ENCODE measurements around the gene S100A3. TPM values are rescaled to one million over a fixed set of nuclear protein-coding genes. Genes with fewer than 3 reads are reported as not detected.
"Not testable (repeated sequence)": the region's sequence is repeated elsewhere in the genome, so short reads cannot be mapped to it uniquely, and the experiment has no call there.

S100A3 gene
- total and polyA plus RNA-seq, 4 donors = not detected

GRCh38 chr1:153585006-153585405 is 35.9 kb upstream of the S100A3 start:
- no peak overlapping the region for H3K4me3 ChIP-seq (ENCODE audit: low read depth in 1 of 3, low read length in 3 of 3)
- 84% methylated on average over 1 of the region's 1 CpG for WGBS
- no peak for DNase-seq (ENCODE audit: low spot score)
- no peaks in the 10 kb centered on the region for H3K27me3 ChIP-seq (ENCODE audit: control insufficient read depth in 4 of 4, insufficient read depth in 4 of 4, low read length in 3 of 4)
- no peak for TF ChIP-seq JUND (IDR thresholded peaks at IDR 0.05)
- H3K27ac ChIP-seq (ENCODE audit: low read depth in 1 of 2, low read length in 2 of 2) = no peak overlapping the region
- no peaks in the 10 kb centered on the region for H3K9me3 ChIP-seq (ENCODE audit: control insufficient read depth in 4 of 4, low read length in 3 of 4)
- no peaks in the 10 kb centered on the region for H3K4me1 ChIP-seq (ENCODE audit: control insufficient read depth in 4 of 4, insufficient read depth in 4 of 4, low read length in 3 of 4)
- H3K9ac ChIP-seq (ENCODE audit: low read depth in 1 of 2, low read length in 2 of 2) = no peak overlapping the region
- no peaks in the 10 kb centered on the region for H3K36me3 ChIP-seq (ENCODE audit: control insufficient read depth in 4 of 4, insufficient read depth in 3 of 4, low read depth in 1 of 4, low read length in 3 of 4)

- Histone ChIP-seq H3K36me3 (ENCODE audit: control insufficient read depth in 4 of 4, insufficient read depth in 3 of 4, low read depth in 1 of 4, low read length in 3 of 4) (no peaks in the 10 kb centered on the region), H3K27me3 (ENCODE audit: control insufficient read depth in 4 of 4, insufficient read depth in 4 of 4, low read length in 3 of 4) (no peaks in the 10 kb centered on the region), H3K4me3 (ENCODE audit: low read depth in 1 of 3, low read length in 3 of 3) (no peak overlapping the region), H3K4me1 (ENCODE audit: control insufficient read depth in 4 of 4, insufficient read depth in 4 of 4, low read length in 3 of 4) (no peaks in the 10 kb centered on the region), H3K9ac (ENCODE audit: low read depth in 1 of 2, low read length in 2 of 2) (no peak overlapping the region), H3K9me3 (ENCODE audit: control insufficient read depth in 4 of 4, low read length in 3 of 4) (no peaks in the 10 kb centered on the region), H3K27ac (ENCODE audit: low read depth in 1 of 2, low read length in 2 of 2) (no peak overlapping the region)
- WGBS = 86% methylated on average over 2 of the region's 2 CpGs
- TF ChIP-seq RXRA (IDR thresholded peaks at IDR 0.05) = no peak
- no peak for TF ChIP-seq RAD21 (IDR thresholded peaks at IDR 0.05)
- no peak for TF ChIP-seq FOXA2 (IDR thresholded peaks at IDR 0.05)
- no peak for TF ChIP-seq HNF4A (conservative IDR thresholded peaks at IDR 0.05)
- TF ChIP-seq REST (IDR thresholded peaks at IDR 0.05) = no peak
- no peak for TF ChIP-seq JUND (IDR thresholded peaks at IDR 0.05)
- no peak for TF ChIP-seq TAF1 (conservative IDR thresholded peaks at IDR 0.05)
- TF ChIP-seq NR2F2 (IDR thresholded peaks at IDR 0.05) = no peak
- TF ChIP-seq MAX (IDR thresholded peaks at IDR 0.05) = no peak
- TF ChIP-seq EGR1 (IDR thresholded peaks at IDR 0.05; ENCODE audit: low read depth in 2 of 2) = no peak
- TF ChIP-seq GABPA (IDR thresholded peaks at IDR 0.05 in 1 of 2, conservative IDR thresholded peaks at IDR 0.05 in 1 of 2) = no peak
- no peak for TF ChIP-seq HNF4G (IDR thresholded peaks at IDR 0.05)
- no peak for TF ChIP-seq SP1 (IDR thresholded peaks at IDR 0.05)
- no peak for TF ChIP-seq CTCF (IDR thresholded peaks at IDR 0.05; ENCODE audit: low read depth, low read length, missing input control)
- DNase-seq (ENCODE audit: low spot score) = no peak
These were observed 34.9 kb upstream of the S100A3 start for GRCh38 chr1:153583976-153584375.

- H3K9ac ChIP-seq (ENCODE audit: low read depth in 1 of 2, low read length in 2 of 2); H3K36me3 ChIP-seq (ENCODE audit: control insufficient read depth in 4 of 4, insufficient read depth in 3 of 4, low read depth in 1 of 4, low read length in 3 of 4); H3K4me3 ChIP-seq (ENCODE audit: low read depth in 1 of 3, low read length in 3 of 3); H3K4me1 ChIP-seq (ENCODE audit: control insufficient read depth in 4 of 4, insufficient read depth in 4 of 4, low read length in 3 of 4); DNase-seq (ENCODE audit: low spot score); H3K27ac ChIP-seq (ENCODE audit: low read depth in 1 of 2, low read length in 2 of 2); H3K9me3 ChIP-seq (ENCODE audit: control insufficient read depth in 4 of 4, low read length in 3 of 4); H3K27me3 ChIP-seq (ENCODE audit: control insufficient read depth in 4 of 4, insufficient read depth in 4 of 4, low read length in 3 of 4): not testable (repeated sequence)
- 78% methylated on average over 3 of the region's 3 CpGs for WGBS
These were observed 34.5 kb upstream of the S100A3 start for GRCh38 chr1:153583514-153583913.

- H3K9ac ChIP-seq (ENCODE audit: low read depth in 1 of 2, low read length in 2 of 2); H3K4me3 ChIP-seq (ENCODE audit: low read depth in 1 of 3, low read length in 3 of 3); DNase-seq (ENCODE audit: low spot score); H3K9me3 ChIP-seq (ENCODE audit: control insufficient read depth in 4 of 4, low read length in 3 of 4); H3K4me1 ChIP-seq (ENCODE audit: control insufficient read depth in 4 of 4, insufficient read depth in 4 of 4, low read length in 3 of 4); H3K27me3 ChIP-seq (ENCODE audit: control insufficient read depth in 4 of 4, insufficient read depth in 4 of 4, low read length in 3 of 4); H3K36me3 ChIP-seq (ENCODE audit: control insufficient read depth in 4 of 4, insufficient read depth in 3 of 4, low read depth in 1 of 4, low read length in 3 of 4); H3K27ac ChIP-seq (ENCODE audit: low read depth in 1 of 2, low read length in 2 of 2): not testable (repeated sequence)
- 97% methylated on average over 32 of the region's 34 CpGs for WGBS
These were observed 33.8 kb upstream of the S100A3 start for GRCh38 chr1:153582836-153583235.
